ENCODE data around the gene SYMPK.

SYMPK gene

DNA sequence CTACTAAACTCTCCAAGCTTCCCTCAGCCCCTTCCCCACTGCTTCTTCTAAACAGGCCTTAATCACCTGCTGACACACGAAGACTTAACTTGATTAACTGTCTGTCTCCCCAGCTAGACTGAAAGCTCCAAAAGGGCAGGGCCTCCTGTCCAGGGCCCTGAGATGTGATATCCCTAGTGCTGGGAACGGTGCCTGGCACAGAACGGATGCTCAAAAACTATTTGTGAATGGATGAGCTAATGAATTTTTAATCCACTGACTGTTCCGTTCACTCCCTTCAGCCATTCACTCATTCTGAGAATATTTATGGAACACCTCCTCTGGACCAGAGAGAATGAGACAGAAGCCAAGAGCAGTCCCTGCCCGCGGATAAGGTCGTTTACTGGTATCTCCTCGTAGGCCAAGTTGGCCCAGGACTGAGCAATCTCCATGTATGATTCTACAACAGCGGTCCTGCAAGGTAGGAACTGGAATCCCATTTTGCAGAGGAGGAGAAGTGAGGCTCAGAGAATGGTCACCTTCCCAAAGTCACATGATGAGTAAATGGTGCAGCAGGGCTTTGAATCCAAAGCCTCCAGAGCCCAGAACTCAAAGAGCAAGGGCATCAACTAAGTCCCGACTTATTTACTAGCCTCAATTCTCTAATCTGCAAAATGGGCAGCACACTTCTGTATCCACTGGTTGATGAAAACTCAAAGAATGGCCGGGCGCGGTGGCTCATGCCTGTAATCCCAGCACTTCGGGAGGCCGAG lies 73.7 kb downstream of the SYMPK start:
- H3K27me3 ChIP-seq (ENCODE audit: control insufficient read depth in 3 of 3, insufficient read depth in 3 of 3, low read depth in 1 of 3, low read length in 3 of 3), result no peaks in the 10 kb centered on the region
- H3K79me1 ChIP-seq (ENCODE audit: low read depth, low read length), result peaks cover 23% of the 10 kb centered on the region
- H3K4ac ChIP-seq (ENCODE audit: low read length), result no peak overlapping the region
- no peak overlapping the region for H2BK12ac ChIP-seq (ENCODE audit: low read length)
- no peak overlapping the region for H3K18ac ChIP-seq (ENCODE audit: low read length)
- H2AK5ac ChIP-seq (ENCODE audit: low read depth, low read length), result no peak overlapping the region
- no CpG with 5 or more reads among the region's 15 CpGs for WGBS, 2 donors (ENCODE audit: extremely low coverage in 2 of 2, insufficient read length in 2 of 2, insufficient replicate concordance in 1 of 2)
- no peak overlapping the region for H3K14ac ChIP-seq (ENCODE audit: low read length)
- H3K4me1 ChIP-seq (ENCODE audit: control insufficient read depth in 2 of 2, insufficient read depth in 1 of 2, low read depth in 1 of 2, low read length in 2 of 2), result peaks cover 14 to 17% of the 10 kb centered on the region in 2 donors
- H4K91ac ChIP-seq (ENCODE audit: low read depth, low read length, poor library complexity), result no peak overlapping the region
- H2BK5ac ChIP-seq (ENCODE audit: low read length), result no peak overlapping the region
- H3K9ac ChIP-seq (ENCODE audit: low read depth, low read length, poor library complexity), result no peak overlapping the region
- DNase-seq (ENCODE audit: low spot score), result no peak
- no peak overlapping the region for H3K27ac ChIP-seq (replicated peaks; ENCODE audit: low read length)
- no peak overlapping the region for H2BK15ac ChIP-seq (ENCODE audit: low read length)
- H3K23ac ChIP-seq (ENCODE audit: low read depth, low read length, poor library complexity), result no peak overlapping the region
- no peak overlapping the region for H2AFZ ChIP-seq (ENCODE audit: low read length)
- H3K9me3 ChIP-seq (replicated peaks in 1 of 2; ENCODE audit: control insufficient read depth in 2 of 2, insufficient read depth in 1 of 2, low read depth in 1 of 2, low read length in 2 of 2), result no peaks in the 10 kb centered on the region
- H4K8ac ChIP-seq (ENCODE audit: low read depth, low read length), result no peak overlapping the region
- H2BK120ac ChIP-seq (ENCODE audit: low read depth, low read length), result no peak overlapping the region
- H3K36me3 ChIP-seq (replicated peaks in 1 of 2; ENCODE audit: control insufficient read depth in 2 of 2, insufficient read depth in 2 of 2, low read length in 2 of 2), result peaks cover 53 to 67% of the 10 kb centered on the region in 2 donors
- H3K4me2 ChIP-seq (ENCODE audit: insufficient read depth, low read length, poor library complexity, severe bottlenecking), result no peak overlapping the region
- H3K4me3 ChIP-seq (ENCODE audit: low read length in 2 of 2), result no peak overlapping the region

DNA sequence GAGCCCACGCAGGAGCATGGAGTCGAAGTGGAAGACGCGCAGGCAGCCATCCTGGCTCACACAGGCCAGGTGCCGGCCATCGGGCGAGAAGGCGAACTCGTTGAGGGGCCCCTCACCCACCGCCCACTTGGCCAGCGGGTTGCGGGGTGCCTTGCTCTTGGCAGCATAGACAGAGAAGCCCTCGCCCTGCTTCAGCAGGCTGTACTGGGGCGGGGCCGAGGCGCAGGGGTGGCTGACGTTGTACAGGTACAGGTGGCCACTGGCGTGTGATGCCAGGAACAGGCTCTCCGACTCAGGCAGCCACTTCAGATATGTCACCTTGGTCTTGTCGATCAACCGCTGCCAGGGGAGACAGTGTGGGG lies 76.4 kb downstream of the SYMPK start:
- Histone ChIP-seq H3K9ac (ENCODE audit: low read depth, low read length, poor library complexity) (peak overlapping the region; percentile 21), H3K4me1 (ENCODE audit: control insufficient read depth in 2 of 2, insufficient read depth in 1 of 2, low read depth in 1 of 2, low read length in 2 of 2) (peaks cover 11 to 16% of the 10 kb centered on the region in 2 donors), H3K4me3 (ENCODE audit: low read length in 2 of 2) (peak overlapping the region in 1 of 2 donors; percentile 54), H2BK5ac (ENCODE audit: low read length) (no peak overlapping the region), H2AK5ac (ENCODE audit: low read depth, low read length) (no peak overlapping the region), H3K27me3 (ENCODE audit: control insufficient read depth in 3 of 3, insufficient read depth in 3 of 3, low read depth in 1 of 3, low read length in 3 of 3) (no peaks in the 10 kb centered on the region), H4K8ac (ENCODE audit: low read depth, low read length) (no peak overlapping the region), H3K23ac (ENCODE audit: low read depth, low read length, poor library complexity) (no peak overlapping the region), H3K4ac (ENCODE audit: low read length) (no peak overlapping the region), H3K36me3 (replicated peaks in 1 of 2; ENCODE audit: control insufficient read depth in 2 of 2, insufficient read depth in 2 of 2, low read length in 2 of 2) (peaks cover 53 to 77% of the 10 kb centered on the region in 2 donors), H2AFZ (ENCODE audit: low read length) (no peak overlapping the region), H2BK120ac (ENCODE audit: low read depth, low read length) (no peak overlapping the region), H4K91ac (ENCODE audit: low read depth, low read length, poor library complexity) (no peak overlapping the region), H2BK12ac (ENCODE audit: low read length) (no peak overlapping the region), H3K18ac (ENCODE audit: low read length) (no peak overlapping the region), H3K79me1 (ENCODE audit: low read depth, low read length) (peaks cover 16% of the 10 kb centered on the region), H2BK15ac (ENCODE audit: low read length) (no peak overlapping the region), H3K9me3 (replicated peaks in 1 of 2; ENCODE audit: control insufficient read depth in 2 of 2, insufficient read depth in 1 of 2, low read depth in 1 of 2, low read length in 2 of 2) (no peaks in the 10 kb centered on the region), H3K27ac (replicated peaks; ENCODE audit: low read length) (no peak overlapping the region), H3K14ac (ENCODE audit: low read length) (no peak overlapping the region), H3K4me2 (ENCODE audit: insufficient read depth, low read length, poor library complexity, severe bottlenecking) (no peak overlapping the region)
- no peak for DNase-seq (ENCODE audit: low spot score)
- WGBS, 2 donors (ENCODE audit: extremely low coverage in 2 of 2, insufficient read length in 2 of 2, insufficient replicate concordance in 1 of 2), result no CpG with 5 or more reads among the region's 21 CpGs

DNA sequence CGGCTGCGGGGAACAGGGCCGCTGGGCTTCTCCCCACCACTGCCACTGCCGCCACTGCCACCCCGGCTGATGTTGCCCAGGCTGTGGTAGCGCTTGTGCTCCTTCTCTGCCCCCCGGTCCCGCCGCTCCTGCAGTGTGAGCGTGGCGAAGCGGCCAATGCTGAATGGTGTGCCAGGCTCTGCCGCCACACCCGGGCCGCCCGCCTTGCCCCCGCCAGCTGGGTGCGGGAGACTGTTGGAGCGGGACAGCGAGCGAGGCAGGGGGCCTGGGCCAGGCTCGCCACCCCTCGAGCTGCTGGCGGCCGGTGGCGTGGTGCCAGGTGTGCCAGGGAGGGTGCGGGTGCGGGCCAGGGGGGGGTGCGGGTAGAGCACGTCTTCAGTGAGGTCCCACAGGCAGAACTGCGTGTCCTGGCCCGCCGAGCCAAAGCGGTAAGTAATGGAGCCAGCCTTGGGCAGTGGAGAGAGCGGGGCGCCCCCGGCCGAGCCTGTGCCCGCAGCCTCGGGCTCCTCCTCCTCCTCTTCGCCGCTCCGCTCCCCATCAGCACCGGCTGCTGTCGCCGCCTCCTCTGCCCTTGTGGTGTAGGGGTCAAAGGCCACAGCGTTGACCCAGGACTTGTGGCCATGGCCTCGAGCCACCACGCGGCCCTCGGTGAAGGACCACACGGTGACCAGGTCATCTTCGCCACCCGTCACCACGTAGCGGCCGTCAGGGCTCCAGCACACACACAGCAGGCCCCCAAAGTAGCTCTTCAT lies 77.0 kb downstream of the SYMPK start:
- no peak overlapping the region for H2AFZ ChIP-seq (ENCODE audit: low read length)
- peaks cover 12% of the 10 kb centered on the region for H3K79me1 ChIP-seq (ENCODE audit: low read depth, low read length)
- H2BK12ac ChIP-seq (ENCODE audit: low read length), result no peak overlapping the region
- no peaks in the 10 kb centered on the region for H3K27me3 ChIP-seq (ENCODE audit: control insufficient read depth in 3 of 3, insufficient read depth in 3 of 3, low read depth in 1 of 3, low read length in 3 of 3)
- H2BK15ac ChIP-seq (ENCODE audit: low read length), result no peak overlapping the region
- H3K4me2 ChIP-seq (ENCODE audit: insufficient read depth, low read length, poor library complexity, severe bottlenecking), result no peak overlapping the region
- peaks cover 49 to 73% of the 10 kb centered on the region in 2 donors for H3K36me3 ChIP-seq (replicated peaks in 1 of 2; ENCODE audit: control insufficient read depth in 2 of 2, insufficient read depth in 2 of 2, low read length in 2 of 2)
- no peak overlapping the region for H4K91ac ChIP-seq (ENCODE audit: low read depth, low read length, poor library complexity)
- H3K23ac ChIP-seq (ENCODE audit: low read depth, low read length, poor library complexity), result no peak overlapping the region
- no peaks in the 10 kb centered on the region for H3K9me3 ChIP-seq (replicated peaks in 1 of 2; ENCODE audit: control insufficient read depth in 2 of 2, insufficient read depth in 1 of 2, low read depth in 1 of 2, low read length in 2 of 2)
- no peak for DNase-seq (ENCODE audit: low spot score)
- H2BK5ac ChIP-seq (ENCODE audit: low read length), result no peak overlapping the region
- no peak overlapping the region for H3K27ac ChIP-seq (replicated peaks; ENCODE audit: low read length)
- no CpG with 5 or more reads among the region's 57 CpGs for WGBS, 2 donors (ENCODE audit: extremely low coverage in 2 of 2, insufficient read length in 2 of 2, insufficient replicate concordance in 1 of 2)
- H4K8ac ChIP-seq (ENCODE audit: low read depth, low read length), result no peak overlapping the region
- H3K14ac ChIP-seq (ENCODE audit: low read length), result peak overlapping the region; percentile 56
- no peak overlapping the region for H2BK120ac ChIP-seq (ENCODE audit: low read depth, low read length)
- peak overlapping the region in 1 of 2 donors; percentile 54 for H3K4me3 ChIP-seq (ENCODE audit: low read length in 2 of 2)
- H3K4ac ChIP-seq (ENCODE audit: low read length), result no peak overlapping the region
- no peak overlapping the region for H3K18ac ChIP-seq (ENCODE audit: low read length)
- H2AK5ac ChIP-seq (ENCODE audit: low read depth, low read length), result no peak overlapping the region
- peak overlapping the region; percentile 21 for H3K9ac ChIP-seq (ENCODE audit: low read depth, low read length, poor library complexity)
- H3K4me1 ChIP-seq (ENCODE audit: control insufficient read depth in 2 of 2, insufficient read depth in 1 of 2, low read depth in 1 of 2, low read length in 2 of 2), result peaks cover 10 to 19% of the 10 kb centered on the region in 2 donors

DNA sequence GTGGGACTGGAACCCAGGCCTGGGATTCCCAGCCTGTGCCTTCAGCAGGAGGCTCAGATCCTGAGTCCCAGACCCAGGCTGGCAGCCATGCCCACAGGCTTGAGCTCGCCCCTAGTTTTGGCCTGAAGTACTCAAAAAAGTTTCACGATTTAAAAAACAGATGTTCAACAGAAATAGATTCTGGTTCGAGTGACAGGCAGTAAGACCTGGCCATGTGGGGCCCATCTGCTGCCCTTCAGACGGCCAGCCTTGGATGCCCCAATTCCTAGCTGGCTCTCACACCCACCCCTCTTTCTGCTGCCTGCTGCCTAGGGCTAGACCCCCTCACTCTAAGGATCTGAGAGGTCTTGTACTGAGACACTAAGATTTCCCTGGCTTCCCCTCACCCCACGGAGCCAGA lies 77.8 kb downstream of the SYMPK start:
- H3K18ac ChIP-seq (ENCODE audit: low read length), result no peak overlapping the region
- no peak for DNase-seq (ENCODE audit: low spot score)
- no peak overlapping the region for H3K4me2 ChIP-seq (ENCODE audit: insufficient read depth, low read length, poor library complexity, severe bottlenecking)
- no peaks in the 10 kb centered on the region for H3K9me3 ChIP-seq (replicated peaks in 1 of 2; ENCODE audit: control insufficient read depth in 2 of 2, insufficient read depth in 1 of 2, low read depth in 1 of 2, low read length in 2 of 2)
- no peak overlapping the region for H2AK5ac ChIP-seq (ENCODE audit: low read depth, low read length)
- no peak overlapping the region for H3K9ac ChIP-seq (ENCODE audit: low read depth, low read length, poor library complexity)
- H2BK12ac ChIP-seq (ENCODE audit: low read length), result no peak overlapping the region
- H4K91ac ChIP-seq (ENCODE audit: low read depth, low read length, poor library complexity), result no peak overlapping the region
- H2BK5ac ChIP-seq (ENCODE audit: low read length), result no peak overlapping the region
- H3K4me1 ChIP-seq (ENCODE audit: control insufficient read depth in 2 of 2, insufficient read depth in 1 of 2, low read depth in 1 of 2, low read length in 2 of 2), result peaks cover 16 to 19% of the 10 kb centered on the region in 2 donors
- H3K79me1 ChIP-seq (ENCODE audit: low read depth, low read length), result peaks cover 10% of the 10 kb centered on the region
- H2BK15ac ChIP-seq (ENCODE audit: low read length), result no peak overlapping the region
- WGBS, 2 donors (ENCODE audit: extremely low coverage in 2 of 2, insufficient read length in 2 of 2, insufficient replicate concordance in 1 of 2), result no CpG with 5 or more reads among the region's 5 CpGs
- no peak overlapping the region for H2AFZ ChIP-seq (ENCODE audit: low read length)
- H3K27me3 ChIP-seq (ENCODE audit: control insufficient read depth in 3 of 3, insufficient read depth in 3 of 3, low read depth in 1 of 3, low read length in 3 of 3), result peaks cover 0 to 3% (median 0%) of the 10 kb centered on the region in 3 experiments
- peaks cover 44 to 66% of the 10 kb centered on the region in 2 donors for H3K36me3 ChIP-seq (replicated peaks in 1 of 2; ENCODE audit: control insufficient read depth in 2 of 2, insufficient read depth in 2 of 2, low read length in 2 of 2)
- no peak overlapping the region for H3K4ac ChIP-seq (ENCODE audit: low read length)
- no peak overlapping the region for H4K8ac ChIP-seq (ENCODE audit: low read depth, low read length)
- no peak overlapping the region for H3K27ac ChIP-seq (replicated peaks; ENCODE audit: low read length)
- no peak overlapping the region for H2BK120ac ChIP-seq (ENCODE audit: low read depth, low read length)
- no peak overlapping the region for H3K14ac ChIP-seq (ENCODE audit: low read length)
- no peak overlapping the region for H3K4me3 ChIP-seq (ENCODE audit: low read length in 2 of 2)
- H3K23ac ChIP-seq (ENCODE audit: low read depth, low read length, poor library complexity), result no peak overlapping the region
